HEK293 (cell line): ENCODE measurements around the gene GTPBP3.

ENCODE experiments used
- ATF2 ChIP-seq: fragments of 450-650 bp; formaldehyde crosslinking; IDR thresholded peaks from 2 replicates; pipeline ENCODE4 v1.5.1; 2016; ENCODE audit warnings: missing biosample characterization, missing genetic modification characterization, low read depth
- CTCF ChIP-seq: fragments of 450-650 bp; formaldehyde crosslinking; IDR thresholded peaks from 2 replicates; pipeline ENCODE4 v1.5.1; 2016; ENCODE audit warnings: missing biosample characterization, missing genetic modification characterization
- HOXA7 ChIP-seq: sonication (generic); formaldehyde crosslinking; IDR thresholded peaks from 2 replicates; pipeline ENCODE4 v1.8.1; 2022; ENCODE audit warnings: missing genetic modification reagents, borderline replicate concordance
- MYNN ChIP-seq: fragments of 450-650 bp; formaldehyde crosslinking; IDR thresholded peaks from 2 replicates; pipeline ENCODE4 v1.5.1; 2016; ENCODE audit warnings: missing biosample characterization, missing genetic modification characterization, borderline replicate concordance
- OSR2 ChIP-seq: fragments of 450-650 bp; formaldehyde crosslinking; IDR thresholded peaks from 2 replicates; pipeline ENCODE4 v1.5.1; 2016; ENCODE audit warnings: missing biosample characterization, missing genetic modification characterization
- PBX3 ChIP-seq: sonication (generic); formaldehyde crosslinking; IDR thresholded peaks from 2 replicates; pipeline ENCODE4 v1.8.1; 2022; ENCODE audit warnings: mild to moderate bottlenecking, moderate library complexity, missing genetic modification reagents
- REST ChIP-seq: fragments of 450-650 bp; formaldehyde crosslinking; IDR thresholded peaks from 2 replicates; pipeline ENCODE4 v1.5.1; 2016; ENCODE audit warnings: missing biosample characterization, missing genetic modification characterization
- TSHZ1 ChIP-seq: fragments of 450-650 bp; formaldehyde crosslinking; IDR thresholded peaks from 2 replicates; pipeline ENCODE4 v1.5.1; 2016; ENCODE audit warnings: missing biosample characterization, missing genetic modification characterization, borderline replicate concordance
- ZBTB7A ChIP-seq: fragments of 450-650 bp; formaldehyde crosslinking; IDR thresholded peaks from 2 replicates; pipeline ENCODE4 v1.5.1; 2016; ENCODE audit warnings: low read depth, missing biosample characterization, missing genetic modification characterization
- ZFP37 ChIP-seq: fragments of 450-650 bp; formaldehyde crosslinking; IDR thresholded peaks from 2 replicates; pipeline ENCODE4 v1.5.1; 2016; ENCODE audit warnings: missing biosample characterization, missing genetic modification characterization
- ZNF114 ChIP-seq: fragments of 450-650 bp; formaldehyde crosslinking; IDR thresholded peaks from 2 replicates; pipeline ENCODE4 v1.5.0; 2017; ENCODE audit warnings: missing biosample characterization, missing genetic modification characterization
- ZNF121 ChIP-seq: fragments of 450-650 bp; formaldehyde crosslinking; IDR thresholded peaks from 2 replicates; pipeline ENCODE4 v1.5.1; 2016; ENCODE audit warnings: missing biosample characterization, missing genetic modification characterization
- ZNF280D ChIP-seq: fragments of 450-650 bp; formaldehyde crosslinking; IDR thresholded peaks from 2 replicates; pipeline ENCODE4 v1.5.1; 2016; ENCODE audit warnings: missing biosample characterization, missing genetic modification characterization
- ZNF341 ChIP-seq: fragments of 450-650 bp; formaldehyde crosslinking; IDR thresholded peaks from 2 replicates; pipeline ENCODE4; 2016; ENCODE audit warnings: low read depth, missing biosample characterization, missing genetic modification characterization
- ZNF404 ChIP-seq: fragments of 450-650 bp; formaldehyde crosslinking; IDR thresholded peaks from 2 replicates; pipeline ENCODE4 v1.5.1; 2017; ENCODE audit warnings: missing biosample characterization, missing genetic modification characterization
- ZNF530 ChIP-seq: fragments of 450-650 bp; formaldehyde crosslinking; IDR thresholded peaks from 2 replicates; pipeline ENCODE4 v1.5.1; 2016; ENCODE audit warnings: low read depth, missing biosample characterization, missing genetic modification characterization
- ZNF610 ChIP-seq: fragments of 450-650 bp; formaldehyde crosslinking; IDR thresholded peaks from 2 replicates; pipeline ENCODE4 v1.5.1; 2016; ENCODE audit warnings: missing biosample characterization, missing genetic modification characterization, borderline replicate concordance
- ZNF623 ChIP-seq: fragments of 450-650 bp; formaldehyde crosslinking; IDR thresholded peaks from 2 replicates; pipeline ENCODE4 v1.5.1; 2016; ENCODE audit warnings: missing biosample characterization, missing genetic modification characterization
- ZNF639 ChIP-seq: fragments of 450-650 bp; formaldehyde crosslinking; IDR thresholded peaks from 2 replicates; pipeline ENCODE4 v1.5.1; 2016; ENCODE audit warnings: missing biosample characterization, missing genetic modification characterization
- ZSCAN4 ChIP-seq: fragments of 450-650 bp; formaldehyde crosslinking; IDR thresholded peaks from 2 replicates; pipeline ENCODE4 v1.5.1; 2017; ENCODE audit warnings: missing biosample characterization, missing genetic modification characterization

The GTPBP3 gene

GRCh38 chr19:17337675-17338432 lies 501 bp downstream of the GTPBP3 start (continued):
- TF ChIP-seq OSR2 (tag by site-specific recombination) (no peak), ZNF639 (no peak), ZNF610 (tag by site-specific recombination) (0 out of 2 replicates have a peak, but pooled peaks have one; percentile 15), TSHZ1 (tag by site-specific recombination) (no peak), ZNF404 (tag by site-specific recombination) (no peak), ZFP37 (tag by site-specific recombination) (peak; percentile 76), PBX3 (CRISPR knock-in tag) (peak; percentile 58; the same call in 1 of the 2 replicates), ZBTB7A (tag by site-specific recombination) (peak; percentile 61; the same call in 1 of the 2 replicates), MYNN (tag by site-specific recombination) (no peak), ATF2 (no peak), HOXA7 (CRISPR knock-in tag) (no peak), ZNF114 (tag by site-specific recombination) (no peak), REST (tag by site-specific recombination) (no peak), ZNF280D (tag by site-specific recombination) (no peak), ZNF530 (tag by site-specific recombination) (no peak), ZNF623 (0 out of 2 replicates have a peak, but pooled peaks have one; percentile 15), CTCF (tag by site-specific recombination) (0 out of 2 replicates have a peak, but pooled peaks have one; percentile 8), ZNF341 (tag by site-specific recombination) (no peak; the same call in 1 of the 2 replicates), ZNF121 (tag by site-specific recombination) (no peak), ZSCAN4 (tag by site-specific recombination) (no peak)
